ENCODE measurements around the gene SPHKAP.
"Not testable (repeated sequence)": the region's sequence is repeated elsewhere in the genome, so short reads cannot be mapped to it uniquely, and the experiment has no call there.

Gene SPHKAP

GRCh38 chr2:228181098-228182019 lies at the start of gene SPHKAP:
SPHKAP (minus strand) TSS chr2:228181687; CDS start chr2:228181598, 89 bp downstream.
- DNase-seq = no peak

- no peak for DNase-seq
Measured at GRCh38 chr2:228227466-228227865, 46.0 kb upstream of the SPHKAP start.

- DNase-seq = no peak
Measured at GRCh38 chr2:228224410-228224809, 42.9 kb upstream of the SPHKAP start.

- not testable (repeated sequence) for DNase-seq
Measured at GRCh38 chr2:228218593-228218992, 37.1 kb upstream of the SPHKAP start.

GRCh38 chr2:228197504-228197903 lies 16.0 kb upstream of the SPHKAP start:
- DNase-seq = no peak

GRCh38 chr2:228180181-228181097 lies 1.0 kb downstream of the SPHKAP start:
- no peak for DNase-seq

- DNase-seq = no peak
Measured at GRCh38 chr2:228167290-228167689, 14.2 kb downstream of the SPHKAP start.

GRCh38 chr2:228164718-228165117 lies 16.8 kb downstream of the SPHKAP start:
- no peak for DNase-seq

GRCh38 chr2:228157841-228158240 lies 23.6 kb downstream of the SPHKAP start:
- no peak for DNase-seq

GRCh38 chr2:228144961-228145360 lies 36.5 kb downstream of the SPHKAP start:
- DNase-seq = no peak

GRCh38 chr2:228140934-228141528 lies 40.5 kb downstream of the SPHKAP start:
- DNase-seq = no peak

- no peak for DNase-seq
Measured at GRCh38 chr2:228136027-228136426, 45.5 kb downstream of the SPHKAP start.

- no peak for DNase-seq
Measured at GRCh38 chr2:228135300-228135699, 46.2 kb downstream of the SPHKAP start.

- DNase-seq = no peak
Measured at GRCh38 chr2:228131833-228132232, 49.7 kb downstream of the SPHKAP start.

- no peak for DNase-seq
Measured at GRCh38 chr2:228126401-228126800, 55.1 kb downstream of the SPHKAP start.

GRCh38 chr2:228118940-228119339 lies 62.5 kb downstream of the SPHKAP start:
- DNase-seq = no peak

- DNase-seq = no peak
Measured at GRCh38 chr2:228107846-228108245, 73.6 kb downstream of the SPHKAP start.

GRCh38 chr2:228105526-228106250 lies 75.8 kb downstream of the SPHKAP start:
- DNase-seq = no peak

GRCh38 chr2:228104215-228104614 lies 77.3 kb downstream of the SPHKAP start:
- no peak for DNase-seq

GRCh38 chr2:228103379-228103778 lies 78.1 kb downstream of the SPHKAP start:
- DNase-seq = no peak

- no peak for DNase-seq
Measured at GRCh38 chr2:228102949-228103348, 78.5 kb downstream of the SPHKAP start.

- no peak for DNase-seq
Measured at GRCh38 chr2:228094377-228094921, 87.0 kb downstream of the SPHKAP start.
